HepG2 (cell line): ENCODE results near the gene KIAA0232. TPM values are rescaled to one million over a fixed set of nuclear protein-coding genes. Genes with fewer than 3 reads are reported as not detected.

ENCODE experiments used
- ARHGAP35 ChIP-seq: sonication (generic); formaldehyde crosslinking; IDR thresholded peaks from 2 replicates; pipeline ENCODE4 v1.9.0; 2022; ENCODE audit warnings: mild to moderate bottlenecking, inconsistent platforms, moderate library complexity, missing genetic modification reagents, borderline replicate concordance
- CHCHD3 ChIP-seq: sonication (generic); formaldehyde crosslinking; IDR thresholded peaks from 2 replicates; pipeline ENCODE4 v1.8.0; 2022; ENCODE audit warnings: mild to moderate bottlenecking, missing genetic modification reagents, moderate library complexity
- ERF ChIP-seq: IDR thresholded peaks from 2 replicates; pipeline ENCODE4 v1.6.1; 2018; ENCODE audit warnings: missing biosample characterization, missing genetic modification reagents
- HINFP ChIP-seq: sonication (generic); formaldehyde crosslinking; IDR thresholded peaks from 2 replicates; pipeline ENCODE4 v1.4.0; 2020; ENCODE audit warnings: low read depth, mild to moderate bottlenecking, missing genetic modification reagents
- IRF9 ChIP-seq: sonication (generic); formaldehyde crosslinking; IDR thresholded peaks from 2 replicates; pipeline ENCODE4 v1.8.0; 2022; ENCODE audit warnings: missing genetic modification reagents, mild to moderate bottlenecking, borderline replicate concordance
- NCOA2 ChIP-seq: sonication (generic); formaldehyde crosslinking; IDR thresholded peaks from 2 replicates; pipeline ENCODE4 v1.8.0; 2022; ENCODE audit warnings: inconsistent platforms
- POLR2AphosphoS5 ChIP-seq: IDR thresholded peaks from 2 replicates; pipeline ENCODE4 v1.6.1; 2012; ENCODE audit warnings: low read depth, low read length
- RORA ChIP-seq: sonication (generic); formaldehyde crosslinking; IDR thresholded peaks from 2 replicates; pipeline ENCODE4 v1.5.0; 2020; ENCODE audit warnings: mild to moderate bottlenecking, missing genetic modification reagents, moderate library complexity
- SAFB2 ChIP-seq: sonication (generic); formaldehyde crosslinking; IDR thresholded peaks from 2 replicates; pipeline ENCODE4 v1.5.1; 2020; ENCODE audit warnings: missing genetic modification reagents, low read depth, mild to moderate bottlenecking, borderline replicate concordance
- SIN3A ChIP-seq: IDR thresholded peaks from 2 replicates; pipeline ENCODE4 v1.6.1; 2011; ENCODE audit warnings: low read depth, mild to moderate bottlenecking, control low read depth, low read length, borderline replicate concordance
- STAG1 ChIP-seq: sonication (generic); formaldehyde crosslinking; IDR thresholded peaks from 2 replicates; pipeline ENCODE4 v1.4.0; 2020; ENCODE audit warnings: missing genetic modification reagents
- TAF15 ChIP-seq: fragments of 200-400 bp; formaldehyde crosslinking; IDR thresholded peaks from one replicate; pipeline ENCODE4 v1.6.1; 2018; ENCODE audit warnings: mild to moderate bottlenecking, low read depth, low read length; ENCODE audit not compliant: poor library complexity, severe bottlenecking
- ZNF12 ChIP-seq: sonication (generic); formaldehyde crosslinking; IDR thresholded peaks from 2 replicates; pipeline ENCODE4 v1.5.0; 2020; ENCODE audit warnings: missing genetic modification reagents
- ZNF33B ChIP-seq: sonication (generic); formaldehyde crosslinking; IDR thresholded peaks from 2 replicates; pipeline ENCODE4 v1.5.1; 2020; ENCODE audit warnings: mild to moderate bottlenecking, missing genetic modification reagents
- ZNF776 ChIP-seq: sonication (generic); formaldehyde crosslinking; IDR thresholded peaks from 2 replicates; pipeline ENCODE4 v1.4.0; 2020; ENCODE audit warnings: mild to moderate bottlenecking, missing genetic modification reagents
- polyA plus RNA-seq, 8 experiments: library from polyadenylated mRNA; depleted of rRNA in 3 of 8; stranded (reverse) in 7 of 8; unstranded in 1 of 8; fragments of >200 nt; fragmentation: Illumina TruSeq in 4 of 8; extraction: Trizol in 4 of 8; gene quantifications; 2 replicates each; pipeline versions ENCODE4 v1.2.1 to v1.2.3, GENCODE V29; 2011 to 2016; ENCODE audit warnings: low read depth in 4 of 8, missing spikeins in 1 of 8, mixed read lengths in 1 of 8; ENCODE audit not compliant: insufficient read depth in 1 of 8
- total RNA-seq, 5 experiments: library from RNA; depleted of rRNA; stranded (reverse); fragments of >200 nt; fragmentation: Illumina TruSeq; extraction: Trizol; gene quantifications; 2 replicates each; pipeline ENCODE4 v1.2.3, GENCODE V29; 2016; ENCODE audit warnings: low read depth in 1 of 5
- TF ChIP-seq, protein P1 (sequence below): sonication (generic); formaldehyde crosslinking; IDR thresholded peaks from 2 replicates; pipeline ENCODE4 v1.4.0; 2020; ENCODE audit warnings: missing genetic modification reagents, borderline replicate concordance
- TF ChIP-seq, protein P2 (sequence below): sonication (generic); formaldehyde crosslinking; IDR thresholded peaks from 2 replicates; pipeline ENCODE4 v1.4.0; 2020; ENCODE audit warnings: missing genetic modification reagents
- TF ChIP-seq, protein P3 (sequence below): sonication (generic); formaldehyde crosslinking; IDR thresholded peaks from 2 replicates; pipeline ENCODE4 v1.4.0; 2020; ENCODE audit warnings: low read depth, mild to moderate bottlenecking, missing genetic modification reagents
- TF ChIP-seq, protein P4 (sequence below): sonication (generic); formaldehyde crosslinking; IDR thresholded peaks from 2 replicates; pipeline ENCODE4 v1.8.0; 2022; ENCODE audit warnings: mild to moderate bottlenecking, missing genetic modification reagents, moderate library complexity

KIAA0232 gene
- total and polyA plus RNA-seq, 2 of the 13 experiments (the other 11 are each of a cell fraction or from before 2014, with no cell fraction given), result 7.8 to 17.1 TPM

DNA sequence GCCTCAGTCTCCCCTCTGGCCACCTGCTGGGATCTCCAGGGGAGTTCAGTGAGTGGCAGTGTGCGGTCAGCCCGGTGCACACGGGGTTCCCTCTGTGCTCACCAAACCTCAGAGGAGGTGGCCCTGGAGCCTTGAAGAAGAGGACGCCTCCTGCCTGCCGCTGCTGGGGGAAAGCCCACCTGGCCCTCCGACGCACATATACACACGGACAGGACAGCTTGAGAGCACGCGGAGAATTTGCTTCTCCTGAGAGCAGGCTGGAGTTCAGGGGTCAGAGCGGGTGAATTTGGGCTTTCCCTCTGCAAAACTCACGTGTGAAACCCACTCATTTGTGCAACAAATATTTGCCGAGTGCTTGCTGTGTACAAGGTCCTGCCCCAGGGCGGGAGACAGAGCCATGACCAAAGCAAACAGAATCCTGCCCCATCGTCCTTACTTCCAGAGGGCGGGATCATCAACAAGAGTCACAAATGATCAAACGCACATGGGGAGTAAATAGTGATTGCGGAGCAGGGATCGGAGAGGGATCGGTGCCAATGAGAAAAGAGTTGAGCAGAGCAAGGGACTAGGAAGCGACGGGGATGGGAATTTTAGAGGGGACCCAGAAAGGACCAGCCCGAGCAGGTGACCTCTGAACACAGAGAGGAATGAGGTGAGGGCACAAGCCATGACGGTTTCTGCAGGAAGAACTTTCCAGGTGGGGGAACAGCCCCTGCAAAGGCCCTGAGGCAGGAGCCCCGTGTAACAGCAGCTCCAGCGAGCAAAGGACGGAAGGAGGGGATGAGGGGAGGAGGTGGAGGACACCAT, 49.0 kb upstream of the KIAA0232 start (continued):
- TF ChIP-seq, protein P1, sequence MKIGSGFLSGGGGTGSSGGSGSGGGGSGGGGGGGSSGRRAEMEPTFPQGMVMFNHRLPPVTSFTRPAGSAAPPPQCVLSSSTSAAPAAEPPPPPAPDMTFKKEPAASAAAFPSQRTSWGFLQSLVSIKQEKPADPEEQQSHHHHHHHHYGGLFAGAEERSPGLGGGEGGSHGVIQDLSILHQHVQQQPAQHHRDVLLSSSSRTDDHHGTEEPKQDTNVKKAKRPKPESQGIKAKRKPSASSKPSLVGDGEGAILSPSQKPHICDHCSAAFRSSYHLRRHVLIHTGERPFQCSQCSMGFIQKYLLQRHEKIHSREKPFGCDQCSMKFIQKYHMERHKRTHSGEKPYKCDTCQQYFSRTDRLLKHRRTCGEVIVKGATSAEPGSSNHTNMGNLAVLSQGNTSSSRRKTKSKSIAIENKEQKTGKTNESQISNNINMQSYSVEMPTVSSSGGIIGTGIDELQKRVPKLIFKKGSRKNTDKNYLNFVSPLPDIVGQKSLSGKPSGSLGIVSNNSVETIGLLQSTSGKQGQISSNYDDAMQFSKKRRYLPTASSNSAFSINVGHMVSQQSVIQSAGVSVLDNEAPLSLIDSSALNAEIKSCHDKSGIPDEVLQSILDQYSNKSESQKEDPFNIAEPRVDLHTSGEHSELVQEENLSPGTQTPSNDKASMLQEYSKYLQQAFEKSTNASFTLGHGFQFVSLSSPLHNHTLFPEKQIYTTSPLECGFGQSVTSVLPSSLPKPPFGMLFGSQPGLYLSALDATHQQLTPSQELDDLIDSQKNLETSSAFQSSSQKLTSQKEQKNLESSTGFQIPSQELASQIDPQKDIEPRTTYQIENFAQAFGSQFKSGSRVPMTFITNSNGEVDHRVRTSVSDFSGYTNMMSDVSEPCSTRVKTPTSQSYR (CRISPR knock-in tag), result no peak
- TF ChIP-seq ERF (CRISPR knock-in tag) (no peak; the same call in 1 of the 2 replicates), ARHGAP35 (CRISPR knock-in tag) (no peak), STAG1 (CRISPR knock-in tag) (no peak), ZNF776 (CRISPR knock-in tag) (no peak; the same call in 1 of the 2 replicates), TAF15 (no peak), RORA (CRISPR knock-in tag) (no peak), ZNF12 (peak; percentile 70; the same call in 1 of the 2 replicates), CHCHD3 (CRISPR knock-in tag) (no peak), SIN3A (no peak), HINFP (peak; percentile 59; the same call in 1 of the 2 replicates), IRF9 (CRISPR knock-in tag) (no peak), NCOA2 (CRISPR knock-in tag) (peak; percentile 86), SAFB2 (CRISPR knock-in tag) (peak; percentile 40; the same call in 1 of the 2 replicates), POLR2AphosphoS5 (no peak; the same call in 1 of the 2 replicates), ZNF33B (CRISPR knock-in tag) (no peak)
- TF ChIP-seq, protein P2, sequence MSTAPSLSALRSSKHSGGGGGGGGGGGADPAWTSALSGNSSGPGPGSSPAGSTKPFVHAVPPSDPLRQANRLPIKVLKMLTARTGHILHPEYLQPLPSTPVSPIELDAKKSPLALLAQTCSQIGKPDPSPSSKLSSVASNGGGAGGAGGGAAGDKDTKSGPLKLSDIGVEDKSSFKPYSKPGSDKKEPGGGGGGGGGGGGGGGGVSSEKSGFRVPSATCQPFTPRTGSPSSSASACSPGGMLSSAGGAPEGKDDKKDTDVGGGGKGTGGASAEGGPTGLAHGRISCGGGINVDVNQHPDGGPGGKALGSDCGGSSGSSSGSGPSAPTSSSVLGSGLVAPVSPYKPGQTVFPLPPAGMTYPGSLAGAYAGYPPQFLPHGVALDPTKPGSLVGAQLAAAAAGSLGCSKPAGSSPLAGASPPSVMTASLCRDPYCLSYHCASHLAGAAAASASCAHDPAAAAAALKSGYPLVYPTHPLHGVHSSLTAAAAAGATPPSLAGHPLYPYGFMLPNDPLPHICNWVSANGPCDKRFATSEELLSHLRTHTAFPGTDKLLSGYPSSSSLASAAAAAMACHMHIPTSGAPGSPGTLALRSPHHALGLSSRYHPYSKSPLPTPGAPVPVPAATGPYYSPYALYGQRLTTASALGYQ (CRISPR knock-in tag), result peak; percentile 66; the same call in 1 of the 2 replicates
- TF ChIP-seq, protein P3, sequence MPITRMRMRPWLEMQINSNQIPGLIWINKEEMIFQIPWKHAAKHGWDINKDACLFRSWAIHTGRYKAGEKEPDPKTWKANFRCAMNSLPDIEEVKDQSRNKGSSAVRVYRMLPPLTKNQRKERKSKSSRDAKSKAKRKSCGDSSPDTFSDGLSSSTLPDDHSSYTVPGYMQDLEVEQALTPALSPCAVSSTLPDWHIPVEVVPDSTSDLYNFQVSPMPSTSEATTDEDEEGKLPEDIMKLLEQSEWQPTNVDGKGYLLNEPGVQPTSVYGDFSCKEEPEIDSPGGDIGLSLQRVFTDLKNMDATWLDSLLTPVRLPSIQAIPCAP (CRISPR knock-in tag), result no peak
- TF ChIP-seq, protein P4, sequence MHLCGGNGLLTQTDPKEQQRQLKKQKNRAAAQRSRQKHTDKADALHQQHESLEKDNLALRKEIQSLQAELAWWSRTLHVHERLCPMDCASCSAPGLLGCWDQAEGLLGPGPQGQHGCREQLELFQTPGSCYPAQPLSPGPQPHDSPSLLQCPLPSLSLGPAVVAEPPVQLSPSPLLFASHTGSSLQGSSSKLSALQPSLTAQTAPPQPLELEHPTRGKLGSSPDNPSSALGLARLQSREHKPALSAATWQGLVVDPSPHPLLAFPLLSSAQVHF (CRISPR knock-in tag), result no peak
